ENCODE measurements around the gene ANAPC7.
A peak's percentile ranks its signal among the peaks of the same experiment; 100 is the strongest.

The ANAPC7 gene

DNA sequence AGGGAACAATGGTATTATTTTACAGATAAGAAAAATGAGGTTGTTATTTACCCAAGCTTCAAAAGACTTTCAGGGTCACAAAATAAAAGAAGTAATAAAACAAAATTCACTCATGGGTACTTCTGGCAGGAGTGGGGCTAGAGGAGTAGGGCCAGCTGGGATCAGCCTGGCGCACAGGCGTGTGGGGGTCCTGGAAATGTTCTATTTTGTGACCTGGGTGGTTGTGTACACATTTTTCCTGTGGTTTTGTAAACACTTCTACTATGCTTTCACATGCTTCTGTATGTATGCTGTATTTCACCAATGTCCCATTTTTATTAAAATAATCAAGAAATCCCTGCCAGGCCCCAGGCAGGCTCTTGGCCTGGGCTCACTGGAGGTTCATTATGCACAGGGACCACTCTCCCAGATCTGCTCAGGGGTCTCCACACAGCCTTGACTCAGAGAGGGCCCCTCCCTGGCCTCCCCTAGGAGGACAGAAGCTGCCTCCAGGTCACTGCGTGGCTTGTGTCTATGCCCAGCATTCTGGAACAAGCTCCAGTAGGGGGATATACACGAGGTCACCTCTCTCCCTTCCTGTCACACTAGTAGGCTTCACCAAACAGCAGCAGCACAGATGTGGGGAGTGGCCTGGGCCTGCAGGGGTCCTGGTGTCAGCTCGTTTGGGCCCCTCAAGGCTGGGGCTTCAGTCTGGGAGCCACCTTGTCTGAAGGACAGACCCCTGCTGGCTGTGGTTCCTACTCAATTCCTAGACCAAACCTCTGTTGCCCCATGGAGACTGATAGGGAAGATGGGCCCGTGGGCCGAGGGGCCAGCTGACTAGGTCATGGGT, 37.8 kb downstream of the ANAPC7 start:
- TF ChIP-seq ZNF70 (CRISPR knock-in tag; IDR thresholded peaks at IDR 0.05) (no peak), CSDC2 (CRISPR knock-in tag; IDR thresholded peaks at IDR 0.05) (no peak), BACH2 (CRISPR knock-in tag; IDR thresholded peaks at IDR 0.05; ENCODE audit: borderline replicate concordance) (no peak), ZFP30 (CRISPR knock-in tag; IDR thresholded peaks at IDR 0.05) (no peak), ZFP3 (CRISPR knock-in tag; IDR thresholded peaks at IDR 0.05) (no peak), TOX (CRISPR knock-in tag; IDR thresholded peaks at IDR 0.05; ENCODE audit: borderline replicate concordance) (no peak), ZNF565 (CRISPR knock-in tag; conservative IDR thresholded peaks at IDR 0.05; ENCODE audit: low read depth) (no peak), SNAI2 (CRISPR knock-in tag; IDR thresholded peaks at IDR 0.05) (no peak), RARB (CRISPR knock-in tag; IDR thresholded peaks at IDR 0.05) (no peak), ISL1 (CRISPR knock-in tag; IDR thresholded peaks at IDR 0.05) (no peak), ARNTL (CRISPR knock-in tag; IDR thresholded peaks at IDR 0.05; ENCODE audit: borderline replicate concordance, low read depth) (no peak), OSR1 (CRISPR knock-in tag; IDR thresholded peaks at IDR 0.05) (no peak), PPARA (CRISPR knock-in tag; IDR thresholded peaks at IDR 0.05; ENCODE audit: borderline replicate concordance) (no peak), ZNF8 (CRISPR knock-in tag; IDR thresholded peaks at IDR 0.05) (no peak), TCF4 (CRISPR knock-in tag; IDR thresholded peaks at IDR 0.05; ENCODE audit: borderline replicate concordance) (no peak)
- TF ChIP-seq, protein P1, sequence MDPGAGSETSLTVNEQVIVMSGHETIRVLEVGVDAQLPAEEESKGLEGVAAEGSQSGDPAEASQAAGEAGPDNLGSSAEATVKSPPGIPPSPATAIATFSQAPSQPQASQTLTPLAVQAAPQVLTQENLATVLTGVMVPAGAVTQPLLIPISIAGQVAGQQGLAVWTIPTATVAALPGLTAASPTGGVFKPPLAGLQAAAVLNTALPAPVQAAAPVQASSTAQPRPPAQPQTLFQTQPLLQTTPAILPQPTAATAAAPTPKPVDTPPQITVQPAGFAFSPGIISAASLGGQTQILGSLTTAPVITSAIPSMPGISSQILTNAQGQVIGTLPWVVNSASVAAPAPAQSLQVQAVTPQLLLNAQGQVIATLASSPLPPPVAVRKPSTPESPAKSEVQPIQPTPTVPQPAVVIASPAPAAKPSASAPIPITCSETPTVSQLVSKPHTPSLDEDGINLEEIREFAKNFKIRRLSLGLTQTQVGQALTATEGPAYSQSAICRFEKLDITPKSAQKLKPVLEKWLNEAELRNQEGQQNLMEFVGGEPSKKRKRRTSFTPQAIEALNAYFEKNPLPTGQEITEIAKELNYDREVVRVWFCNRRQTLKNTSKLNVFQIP (CRISPR knock-in tag; IDR thresholded peaks at IDR 0.05; ENCODE audit: borderline replicate concordance, low read depth) = no peak
- TF ChIP-seq, protein P2, sequence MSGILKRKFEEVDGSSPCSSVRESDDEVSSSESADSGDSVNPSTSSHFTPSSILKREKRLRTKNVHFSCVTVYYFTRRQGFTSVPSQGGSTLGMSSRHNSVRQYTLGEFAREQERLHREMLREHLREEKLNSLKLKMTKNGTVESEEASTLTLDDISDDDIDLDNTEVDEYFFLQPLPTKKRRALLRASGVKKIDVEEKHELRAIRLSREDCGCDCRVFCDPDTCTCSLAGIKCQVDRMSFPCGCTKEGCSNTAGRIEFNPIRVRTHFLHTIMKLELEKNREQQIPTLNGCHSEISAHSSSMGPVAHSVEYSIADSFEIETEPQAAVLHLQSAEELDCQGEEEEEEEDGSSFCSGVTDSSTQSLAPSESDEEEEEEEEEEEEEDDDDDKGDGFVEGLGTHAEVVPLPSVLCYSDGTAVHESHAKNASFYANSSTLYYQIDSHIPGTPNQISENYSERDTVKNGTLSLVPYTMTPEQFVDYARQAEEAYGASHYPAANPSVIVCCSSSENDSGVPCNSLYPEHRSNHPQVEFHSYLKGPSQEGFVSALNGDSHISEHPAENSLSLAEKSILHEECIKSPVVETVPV (CRISPR knock-in tag; IDR thresholded peaks at IDR 0.05) = no peak
- TF ChIP-seq, protein P3, sequence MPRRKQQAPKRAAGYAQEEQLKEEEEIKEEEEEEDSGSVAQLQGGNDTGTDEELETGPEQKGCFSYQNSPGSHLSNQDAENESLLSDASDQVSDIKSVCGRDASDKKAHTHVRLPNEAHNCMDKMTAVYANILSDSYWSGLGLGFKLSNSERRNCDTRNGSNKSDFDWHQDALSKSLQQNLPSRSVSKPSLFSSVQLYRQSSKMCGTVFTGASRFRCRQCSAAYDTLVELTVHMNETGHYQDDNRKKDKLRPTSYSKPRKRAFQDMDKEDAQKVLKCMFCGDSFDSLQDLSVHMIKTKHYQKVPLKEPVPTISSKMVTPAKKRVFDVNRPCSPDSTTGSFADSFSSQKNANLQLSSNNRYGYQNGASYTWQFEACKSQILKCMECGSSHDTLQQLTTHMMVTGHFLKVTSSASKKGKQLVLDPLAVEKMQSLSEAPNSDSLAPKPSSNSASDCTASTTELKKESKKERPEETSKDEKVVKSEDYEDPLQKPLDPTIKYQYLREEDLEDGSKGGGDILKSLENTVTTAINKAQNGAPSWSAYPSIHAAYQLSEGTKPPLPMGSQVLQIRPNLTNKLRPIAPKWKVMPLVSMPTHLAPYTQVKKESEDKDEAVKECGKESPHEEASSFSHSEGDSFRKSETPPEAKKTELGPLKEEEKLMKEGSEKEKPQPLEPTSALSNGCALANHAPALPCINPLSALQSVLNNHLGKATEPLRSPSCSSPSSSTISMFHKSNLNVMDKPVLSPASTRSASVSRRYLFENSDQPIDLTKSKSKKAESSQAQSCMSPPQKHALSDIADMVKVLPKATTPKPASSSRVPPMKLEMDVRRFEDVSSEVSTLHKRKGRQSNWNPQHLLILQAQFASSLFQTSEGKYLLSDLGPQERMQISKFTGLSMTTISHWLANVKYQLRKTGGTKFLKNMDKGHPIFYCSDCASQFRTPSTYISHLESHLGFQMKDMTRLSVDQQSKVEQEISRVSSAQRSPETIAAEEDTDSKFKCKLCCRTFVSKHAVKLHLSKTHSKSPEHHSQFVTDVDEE (CRISPR knock-in tag; IDR thresholded peaks at IDR 0.05) = no peak

DNA sequence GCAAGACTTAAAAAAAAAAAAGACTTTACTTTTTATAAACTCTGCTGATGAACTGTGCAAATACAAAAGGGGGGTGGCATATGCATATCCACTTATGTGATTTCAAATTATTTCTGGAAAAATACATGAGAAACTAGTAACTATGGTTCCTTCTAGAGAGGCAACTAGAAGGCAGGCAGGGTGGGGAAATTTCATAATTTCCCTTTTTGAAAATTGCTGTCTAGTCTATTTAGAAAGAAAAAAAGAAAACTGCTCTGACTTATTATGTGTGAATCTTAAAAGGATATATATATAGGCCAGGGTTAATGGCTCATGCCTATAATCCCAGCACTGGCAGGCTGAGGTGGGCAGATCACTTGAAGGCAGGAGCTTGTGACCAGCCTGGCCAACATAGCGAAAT, 42.3 kb downstream of the ANAPC7 start:
- TF ChIP-seq ZNF565 (CRISPR knock-in tag; conservative IDR thresholded peaks at IDR 0.05; ENCODE audit: low read depth) (no peak), PPARA (CRISPR knock-in tag; IDR thresholded peaks at IDR 0.05; ENCODE audit: borderline replicate concordance) (no peak), ARNTL (CRISPR knock-in tag; IDR thresholded peaks at IDR 0.05; ENCODE audit: borderline replicate concordance, low read depth) (no peak), ZFP3 (CRISPR knock-in tag; IDR thresholded peaks at IDR 0.05) (no peak), CSDC2 (CRISPR knock-in tag; IDR thresholded peaks at IDR 0.05) (no peak), BACH2 (CRISPR knock-in tag; IDR thresholded peaks at IDR 0.05; ENCODE audit: borderline replicate concordance) (no peak), ZC3H10 (CRISPR knock-in tag; IDR thresholded peaks at IDR 0.05) (no peak), OSR1 (CRISPR knock-in tag; IDR thresholded peaks at IDR 0.05) (no peak), TOX (CRISPR knock-in tag; IDR thresholded peaks at IDR 0.05; ENCODE audit: borderline replicate concordance) (no peak), ZNF8 (CRISPR knock-in tag; IDR thresholded peaks at IDR 0.05) (no peak), TCF4 (CRISPR knock-in tag; IDR thresholded peaks at IDR 0.05; ENCODE audit: borderline replicate concordance) (no peak)
- TF ChIP-seq, protein P4, sequence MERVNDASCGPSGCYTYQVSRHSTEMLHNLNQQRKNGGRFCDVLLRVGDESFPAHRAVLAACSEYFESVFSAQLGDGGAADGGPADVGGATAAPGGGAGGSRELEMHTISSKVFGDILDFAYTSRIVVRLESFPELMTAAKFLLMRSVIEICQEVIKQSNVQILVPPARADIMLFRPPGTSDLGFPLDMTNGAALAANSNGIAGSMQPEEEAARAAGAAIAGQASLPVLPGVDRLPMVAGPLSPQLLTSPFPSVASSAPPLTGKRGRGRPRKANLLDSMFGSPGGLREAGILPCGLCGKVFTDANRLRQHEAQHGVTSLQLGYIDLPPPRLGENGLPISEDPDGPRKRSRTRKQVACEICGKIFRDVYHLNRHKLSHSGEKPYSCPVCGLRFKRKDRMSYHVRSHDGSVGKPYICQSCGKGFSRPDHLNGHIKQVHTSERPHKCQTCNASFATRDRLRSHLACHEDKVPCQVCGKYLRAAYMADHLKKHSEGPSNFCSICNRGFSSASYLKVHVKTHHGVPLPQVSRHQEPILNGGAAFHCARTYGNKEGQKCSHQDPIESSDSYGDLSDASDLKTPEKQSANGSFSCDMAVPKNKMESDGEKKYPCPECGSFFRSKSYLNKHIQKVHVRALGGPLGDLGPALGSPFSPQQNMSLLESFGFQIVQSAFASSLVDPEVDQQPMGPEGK (CRISPR knock-in tag; IDR thresholded peaks at IDR 0.05; ENCODE audit: borderline replicate concordance) = no peak
- TF ChIP-seq, protein P1 (CRISPR knock-in tag; IDR thresholded peaks at IDR 0.05; ENCODE audit: borderline replicate concordance, low read depth) = no peak
- TF ChIP-seq, protein P3 (CRISPR knock-in tag; IDR thresholded peaks at IDR 0.05) = no peak
- no peak for ATAC-seq

More for the DNA sequence above, 37.8 kb downstream of the ANAPC7 start:
- no peak for ATAC-seq

DNA sequence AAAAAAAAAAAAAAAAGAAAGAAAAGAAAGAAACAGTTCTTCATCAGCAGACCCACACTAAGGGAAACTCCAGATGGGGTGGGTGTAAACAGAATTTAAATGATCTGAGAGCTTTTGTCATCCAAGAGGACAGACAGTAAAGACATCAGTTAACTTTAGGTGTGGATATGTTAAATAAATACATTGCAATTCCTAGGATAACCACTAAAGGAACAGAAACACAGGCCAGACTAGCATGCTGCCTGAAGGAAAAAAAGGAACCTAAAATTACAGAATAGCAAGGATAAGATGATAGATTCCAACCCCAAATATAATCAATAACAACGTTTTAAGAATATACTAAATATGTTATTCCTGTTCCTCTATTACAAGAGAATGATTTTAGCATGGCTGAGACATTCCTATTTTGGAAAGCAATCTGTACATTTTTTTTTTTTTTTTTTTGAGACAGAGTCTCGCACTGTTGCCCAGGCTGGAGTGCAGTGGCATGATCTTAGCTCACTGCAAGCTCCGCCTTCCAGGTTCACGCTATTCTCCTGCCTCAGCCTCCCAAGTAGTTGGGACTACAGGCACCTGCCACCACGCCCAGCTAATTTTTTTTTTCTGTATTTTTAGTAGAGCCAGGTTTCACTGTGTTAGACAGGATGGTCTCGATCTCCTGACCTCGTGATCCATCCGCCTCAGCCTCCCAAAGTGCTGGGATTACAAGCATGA, 45.0 kb downstream of the ANAPC7 start:
- peak; percentile 73 for ATAC-seq
